RWPE1 (cell line): ENCODE measurements around the gene BCL11A.

Experiments
- CTCF ChIA-PET: fragments of 350-600 bp; sonication (Branson Sonifier 250); formaldehyde crosslinking; extraction: SDS; loops from one replicate; lab custom pipeline; 2021; lab: Yijun Ruan, JAX
- POLR2A ChIA-PET: fragments of 400-600 bp; formaldehyde crosslinking; extraction: SDS; loops from one replicate; lab custom pipeline; 2020; ENCODE audit warnings: antibody characterized with exemption; ENCODE audit not compliant: low non-redundant PET; lab: Yijun Ruan, JAX
- DNase-seq: peaks from one replicate; pipeline ENCODE4 v3.0.0; 2012; ENCODE audit warnings: low spot score
- H3K27ac ChIP-seq: fragments of 450-650 bp; 2 replicates; pipeline ENCODE4 v1.5.1; 2017
- TF ChIP-seq, protein P1 (sequence below): fragments of 450-650 bp; conservative IDR thresholded peaks from 2 replicates; pipeline ENCODE4 v1.5.1; 2017; ENCODE audit warnings: low read depth, mild to moderate bottlenecking

Gene BCL11A

DNA sequence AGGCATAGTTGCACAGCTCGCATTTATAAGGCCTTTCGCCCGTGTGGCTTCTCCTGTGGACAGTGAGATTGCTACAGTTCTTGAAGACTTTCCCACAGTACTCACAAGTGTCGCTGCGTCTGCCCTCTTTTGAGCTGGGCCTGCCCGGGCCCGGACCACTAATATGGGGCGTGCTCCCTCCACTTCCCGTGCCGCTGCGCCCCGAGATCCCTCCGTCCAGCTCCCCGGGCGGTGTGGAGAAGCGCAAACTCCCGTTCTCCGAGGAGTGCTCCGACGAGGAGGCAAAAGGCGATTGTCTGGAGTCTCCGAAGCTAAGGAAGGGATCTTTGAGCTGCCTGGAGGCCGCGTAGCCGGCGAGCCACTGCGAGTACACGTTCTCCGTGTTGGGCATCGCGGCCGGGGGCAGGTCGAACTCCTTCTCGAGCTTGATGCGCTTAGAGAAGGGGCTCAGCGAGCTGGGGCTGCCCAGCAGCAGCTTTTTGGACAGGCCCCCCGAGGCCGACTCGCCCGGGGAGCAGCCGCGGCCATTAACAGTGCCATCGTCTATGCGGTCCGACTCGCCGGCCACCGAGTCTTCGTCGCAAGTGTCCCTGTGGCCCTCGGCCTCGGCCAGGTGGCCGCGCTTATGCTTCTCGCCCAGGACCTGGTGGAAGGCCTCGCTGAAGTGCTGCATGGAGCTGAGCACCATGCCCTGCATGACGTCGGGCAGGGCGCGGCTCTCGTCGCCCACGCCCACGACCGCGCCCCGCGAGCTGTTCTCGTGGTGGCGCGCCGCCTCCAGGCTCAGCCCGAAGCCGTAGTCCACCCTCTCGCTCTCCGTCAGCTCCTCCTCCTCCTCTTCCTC lies 92.7 kb downstream of the BCL11A start:
- H3K27ac ChIP-seq = no peak overlapping the region
- ChIA-PET CTCF (no interaction called here), POLR2A (no interaction called here)
- no peak for DNase-seq
- TF ChIP-seq, protein P1, sequence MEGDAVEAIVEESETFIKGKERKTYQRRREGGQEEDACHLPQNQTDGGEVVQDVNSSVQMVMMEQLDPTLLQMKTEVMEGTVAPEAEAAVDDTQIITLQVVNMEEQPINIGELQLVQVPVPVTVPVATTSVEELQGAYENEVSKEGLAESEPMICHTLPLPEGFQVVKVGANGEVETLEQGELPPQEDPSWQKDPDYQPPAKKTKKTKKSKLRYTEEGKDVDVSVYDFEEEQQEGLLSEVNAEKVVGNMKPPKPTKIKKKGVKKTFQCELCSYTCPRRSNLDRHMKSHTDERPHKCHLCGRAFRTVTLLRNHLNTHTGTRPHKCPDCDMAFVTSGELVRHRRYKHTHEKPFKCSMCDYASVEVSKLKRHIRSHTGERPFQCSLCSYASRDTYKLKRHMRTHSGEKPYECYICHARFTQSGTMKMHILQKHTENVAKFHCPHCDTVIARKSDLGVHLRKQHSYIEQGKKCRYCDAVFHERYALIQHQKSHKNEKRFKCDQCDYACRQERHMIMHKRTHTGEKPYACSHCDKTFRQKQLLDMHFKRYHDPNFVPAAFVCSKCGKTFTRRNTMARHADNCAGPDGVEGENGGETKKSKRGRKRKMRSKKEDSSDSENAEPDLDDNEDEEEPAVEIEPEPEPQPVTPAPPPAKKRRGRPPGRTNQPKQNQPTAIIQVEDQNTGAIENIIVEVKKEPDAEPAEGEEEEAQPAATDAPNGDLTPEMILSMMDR = no peak

DNA sequence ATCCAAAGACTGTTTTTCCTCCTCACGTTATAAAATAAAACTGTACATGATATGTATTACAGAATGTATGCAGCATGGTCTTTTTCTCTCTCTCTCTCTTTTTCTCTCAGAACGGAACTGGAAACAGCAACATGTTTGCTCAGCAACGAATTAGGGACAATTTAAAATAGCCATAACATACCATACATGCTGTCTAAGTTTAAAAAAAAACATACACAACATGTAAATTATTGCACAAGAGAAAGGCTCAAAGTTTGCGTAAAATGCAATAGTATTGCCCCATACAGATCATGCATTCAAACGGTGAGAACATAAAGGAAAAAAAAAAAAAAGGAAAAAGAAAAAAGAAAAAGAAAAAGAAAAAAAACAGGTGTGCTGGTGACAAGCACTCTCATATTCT lies 93.6 kb downstream of the BCL11A start:
- TF ChIP-seq, protein P1 = no peak
- POLR2A ChIA-PET = no interaction called here
- DNase-seq = no peak
- CTCF ChIA-PET = no interaction called here
- H3K27ac ChIP-seq = no peak overlapping the region

DNA sequence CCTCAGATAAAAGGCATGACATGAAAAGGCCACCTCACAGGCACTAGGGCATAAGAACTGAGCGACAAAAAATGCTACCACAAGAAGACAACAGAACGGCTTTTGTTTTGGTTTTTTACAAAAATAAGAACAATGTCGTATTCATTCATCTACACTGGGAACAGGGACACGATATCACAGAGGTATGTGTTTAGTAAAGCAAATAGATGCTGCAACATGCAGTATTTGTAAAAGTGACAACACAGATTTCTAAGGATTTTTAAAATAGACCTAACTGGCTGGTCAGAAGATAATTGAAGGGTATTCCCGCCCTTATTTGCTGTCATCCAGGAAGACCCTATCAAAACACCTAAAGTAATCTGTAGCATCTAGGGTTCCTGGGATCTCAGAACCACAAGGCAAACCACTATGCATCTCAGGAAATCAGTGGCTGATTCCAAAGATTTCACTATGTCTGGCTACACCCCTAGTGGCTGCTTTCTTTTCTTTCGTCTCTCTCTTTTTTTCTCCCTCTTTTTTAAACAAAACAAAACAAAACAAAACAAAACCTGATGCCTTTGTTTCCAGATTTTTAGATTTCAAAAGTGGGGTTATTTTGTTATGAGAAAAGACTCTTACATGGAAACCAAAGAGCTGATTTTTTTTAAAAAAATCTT lies 97.2 kb downstream of the BCL11A start:
- DNase-seq = no peak
- POLR2A ChIA-PET = no interaction called here
- TF ChIP-seq, protein P1 = no peak
- CTCF ChIA-PET = no interaction called here
- no peak overlapping the region for H3K27ac ChIP-seq

DNA sequence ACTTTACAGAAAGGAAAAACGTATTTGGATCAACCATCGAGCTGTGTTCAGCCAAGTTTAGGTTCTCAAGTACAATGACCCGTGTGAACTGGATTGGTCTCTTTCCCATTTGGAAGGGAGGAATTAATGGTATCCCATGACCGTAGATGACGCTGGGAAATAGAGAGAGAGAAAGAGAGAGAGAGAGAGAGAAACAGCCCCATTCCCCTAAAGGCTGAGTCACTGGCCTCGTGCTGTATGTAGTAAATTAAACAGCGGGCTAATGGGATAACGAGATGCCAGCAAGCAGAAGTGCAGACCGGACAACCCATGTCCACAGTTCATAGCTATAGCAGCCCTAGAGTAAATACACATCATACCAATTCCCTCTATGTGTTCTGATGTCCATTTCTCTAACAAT lies 99.6 kb downstream of the BCL11A start:
- POLR2A ChIA-PET = no interaction called here
- TF ChIP-seq, protein P1 = no peak
- CTCF ChIA-PET = interaction anchor here (0.6 kb wide), 1 partner anchor 96 kb away, joined by 3 read pairs; no protein-coding TSS in a partner anchor
- DNase-seq = no peak
- no peak overlapping the region for H3K27ac ChIP-seq

DNA sequence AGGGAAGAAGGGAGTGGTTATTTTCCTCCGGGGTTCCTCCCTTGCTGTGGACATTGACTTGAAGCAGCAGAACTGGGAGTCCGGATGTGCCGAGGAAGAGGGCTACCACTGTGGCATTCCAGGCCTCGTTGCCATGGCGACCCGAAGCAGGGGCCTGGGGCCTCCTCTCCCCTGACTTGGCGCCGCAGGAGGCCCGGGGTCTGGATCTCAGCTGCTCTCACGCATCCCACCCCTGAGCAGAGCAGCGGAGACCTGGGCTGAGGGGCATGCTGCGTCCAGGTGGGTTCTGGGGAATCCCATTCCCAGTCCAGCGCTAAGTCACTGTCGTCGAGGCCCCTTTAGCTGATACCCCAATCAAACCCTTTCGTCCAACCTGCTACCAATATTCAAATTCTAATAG lies 100.2 kb downstream of the BCL11A start:
- H3K27ac ChIP-seq = no peak overlapping the region
- no peak for DNase-seq
- CTCF ChIA-PET = no interaction called here
- TF ChIP-seq, protein P1 = no peak
- POLR2A ChIA-PET = no interaction called here

DNA sequence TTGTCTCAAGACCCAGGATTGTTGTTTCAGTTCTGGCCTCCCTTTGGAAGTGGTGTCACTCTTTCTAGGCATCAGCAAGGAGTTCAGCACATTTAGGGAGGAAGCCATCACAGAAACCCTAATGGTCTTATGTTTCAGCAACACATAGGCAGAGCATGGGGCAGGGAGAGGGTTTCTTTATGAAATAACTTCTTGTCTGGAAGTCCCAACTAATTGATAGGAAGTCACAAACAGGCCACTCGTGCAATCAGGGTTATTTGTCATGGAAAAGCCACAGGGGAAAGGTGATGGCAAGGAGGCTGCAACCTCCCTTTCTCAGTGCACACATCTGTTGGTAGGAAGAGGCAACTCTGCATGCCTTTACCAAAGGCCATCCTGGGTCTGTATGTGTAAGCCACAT lies 103.0 kb downstream of the BCL11A start:
- TF ChIP-seq, protein P1 = no peak
- ChIA-PET CTCF (no interaction called here), POLR2A (no interaction called here)
- no peak for DNase-seq
- no peak overlapping the region for H3K27ac ChIP-seq
